ENCODE results near the gene LMNB1. TPM values are rescaled to one million over a fixed set of nuclear protein-coding genes. Genes with fewer than 3 reads are reported as not detected.
A peak's percentile ranks its signal among the peaks of the same experiment; 100 is the strongest.
"Not testable (repeated sequence)": the region's sequence is repeated elsewhere in the genome, so short reads cannot be mapped to it uniquely, and the experiment has no call there.

LMNB1 gene
- total RNA-seq, 1 experiment from 2014 or later = 49.8 TPM

GRCh38 chr5:126839407-126839806 is 62.5 kb downstream of the LMNB1 start:
- DNase-seq; H3K9me3 ChIP-seq (ENCODE audit: low read length); H3K4me1 ChIP-seq (ENCODE audit: low read length); H3K9ac ChIP-seq (ENCODE audit: low read length); H2AFZ ChIP-seq (ENCODE audit: low read length); H3K27me3 ChIP-seq (ENCODE audit: low read length); H3K9me2 ChIP-seq (replicated peaks; ENCODE audit: insufficient read depth, low read length); H3K4me2 ChIP-seq (ENCODE audit: low read depth, low read length, poor library complexity, severe bottlenecking); H3K4me3 ChIP-seq (ENCODE audit: low read length); H4K20me1 ChIP-seq (ENCODE audit: insufficient read depth, low read depth, low read length); H3K27ac ChIP-seq (ENCODE audit: low read length): not testable (repeated sequence)
- Histone ChIP-seq H3K79me2 (ENCODE audit: low read length) (peaks cover 14% of the 10 kb centered on the region), H3K36me3 (ENCODE audit: insufficient read depth, low read length) (peaks cover 19% of the 10 kb centered on the region)

DNA sequence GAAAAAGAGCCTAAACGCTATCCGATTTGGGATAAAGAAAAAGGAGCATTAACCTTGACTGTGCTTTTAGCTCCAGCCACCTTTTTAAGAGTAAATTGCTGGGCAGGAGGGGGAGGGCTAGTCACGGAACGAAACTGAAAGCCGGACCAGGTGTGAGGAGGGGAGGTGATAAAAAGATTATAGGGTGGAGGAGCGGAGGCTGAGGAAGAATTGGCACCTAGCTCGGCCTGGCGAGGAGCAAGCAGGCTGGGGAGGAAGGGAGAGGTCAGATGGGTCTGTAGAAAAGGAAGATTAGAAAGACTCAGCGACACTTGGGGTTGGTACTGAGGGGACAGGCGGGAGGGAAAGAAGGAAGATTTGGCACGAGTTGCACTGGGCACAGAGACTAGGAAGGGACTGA is 66.4 kb downstream of the LMNB1 start:
- H3K4me2 ChIP-seq (ENCODE audit: low read depth, low read length, poor library complexity, severe bottlenecking); H2AFZ ChIP-seq (ENCODE audit: low read length); H3K27me3 ChIP-seq (ENCODE audit: low read length); H3K4me3 ChIP-seq (ENCODE audit: low read length); DNase-seq; H3K9me3 ChIP-seq (ENCODE audit: low read length); H3K27ac ChIP-seq (ENCODE audit: low read length); H3K9ac ChIP-seq (ENCODE audit: low read length); H3K4me1 ChIP-seq (ENCODE audit: low read length); H4K20me1 ChIP-seq (ENCODE audit: insufficient read depth, low read depth, low read length); H3K79me2 ChIP-seq (ENCODE audit: low read length); H3K36me3 ChIP-seq (ENCODE audit: insufficient read depth, low read length); H3K9me2 ChIP-seq (replicated peaks; ENCODE audit: insufficient read depth, low read length): not testable (repeated sequence)

DNA sequence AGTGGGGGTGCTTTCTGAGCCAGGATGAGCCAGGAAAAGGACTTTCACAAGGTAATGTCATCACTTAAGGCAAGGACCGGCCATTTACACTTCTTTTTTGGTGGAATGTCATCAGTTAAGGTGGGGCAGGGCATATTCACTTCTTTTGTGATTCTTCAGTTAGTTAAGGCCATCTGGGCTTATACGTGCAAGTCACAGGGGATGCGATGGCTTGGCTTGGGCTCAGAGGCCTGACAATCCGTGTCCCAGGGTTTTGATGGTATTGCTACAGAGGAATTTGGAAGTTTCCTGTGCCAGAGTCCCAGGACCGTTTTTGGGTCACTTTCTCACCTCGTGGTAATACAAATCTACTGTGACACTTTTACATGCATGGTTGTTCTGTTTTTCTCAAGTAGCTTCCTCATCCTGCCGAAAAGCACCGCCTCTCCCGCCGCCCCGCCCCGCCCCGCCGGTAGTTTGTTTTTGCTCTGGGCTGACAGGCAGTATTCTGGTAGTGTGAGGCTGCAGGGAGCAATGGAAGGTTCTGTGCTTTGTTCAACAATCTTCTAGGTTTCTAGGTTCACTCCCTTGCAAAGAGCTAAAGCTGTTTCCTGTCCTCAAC is 68.6 kb downstream of the LMNB1 start:
- not testable (repeated sequence) for H3K9me2 ChIP-seq (replicated peaks; ENCODE audit: insufficient read depth, low read length); H2AFZ ChIP-seq (ENCODE audit: low read length); H3K27me3 ChIP-seq (ENCODE audit: low read length); H3K4me1 ChIP-seq (ENCODE audit: low read length); H3K36me3 ChIP-seq (ENCODE audit: insufficient read depth, low read length); H3K4me3 ChIP-seq (ENCODE audit: low read length); H3K9me3 ChIP-seq (ENCODE audit: low read length); H3K79me2 ChIP-seq (ENCODE audit: low read length); H4K20me1 ChIP-seq (ENCODE audit: insufficient read depth, low read depth, low read length)
- Histone ChIP-seq H3K9ac (ENCODE audit: low read length) (peak overlapping the region; percentile 9; the same call in 1 of the 2 replicates), H3K4me2 (ENCODE audit: low read depth, low read length, poor library complexity, severe bottlenecking) (peak overlapping the region; percentile 20), H3K27ac (ENCODE audit: low read length) (peak overlapping the region; percentile 50)
- DNase-seq = peak; percentile 77

DNA sequence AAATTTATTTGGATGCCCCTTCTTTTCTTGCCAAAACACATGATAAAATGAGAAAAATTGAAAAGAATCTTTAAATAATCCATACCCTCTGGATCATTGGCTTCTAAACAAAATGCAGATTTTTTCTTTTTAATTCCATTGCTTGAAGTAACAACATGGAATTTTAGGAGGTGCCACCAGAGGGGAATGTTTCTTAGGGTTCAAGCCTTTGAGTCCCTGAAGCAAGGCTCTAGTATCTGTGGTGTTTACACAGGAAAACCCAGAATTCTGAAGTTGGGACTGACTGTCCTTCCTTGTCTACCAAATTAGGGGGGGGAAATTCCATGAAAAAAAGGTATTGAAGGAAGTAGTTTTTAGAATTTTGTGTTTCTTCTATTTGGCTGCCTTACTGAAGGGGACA is 69.4 kb downstream of the LMNB1 start:
- no peaks in the 10 kb centered on the region for H3K27me3 ChIP-seq (ENCODE audit: low read length)
- H2AFZ ChIP-seq (ENCODE audit: low read length) = no peak overlapping the region
- H3K79me2 ChIP-seq (ENCODE audit: low read length) = 0 out of 2 replicates have a peak, but pooled peaks cover 3% of the 10 kb centered on the region
- no peaks in the 10 kb centered on the region for H4K20me1 ChIP-seq (ENCODE audit: insufficient read depth, low read depth, low read length)
- DNase-seq = no peak
- H3K36me3 ChIP-seq (ENCODE audit: insufficient read depth, low read length) = peaks cover 3% of the 10 kb centered on the region; the same call in 1 of the 2 replicates
- H3K27ac ChIP-seq (ENCODE audit: low read length) = peak overlapping the region; percentile 50; the same call in 1 of the 2 replicates
- no peak overlapping the region for H3K4me3 ChIP-seq (ENCODE audit: low read length)
- H3K9ac ChIP-seq (ENCODE audit: low read length) = no peak overlapping the region
- H3K4me2 ChIP-seq (ENCODE audit: low read depth, low read length, poor library complexity, severe bottlenecking) = no peak overlapping the region
- H3K9me3 ChIP-seq (ENCODE audit: low read length) = no peaks in the 10 kb centered on the region
- peaks cover 8% of the 10 kb centered on the region for H3K4me1 ChIP-seq (ENCODE audit: low read length)
- H3K9me2 ChIP-seq (replicated peaks; ENCODE audit: insufficient read depth, low read length) = no peaks in the 10 kb centered on the region

GRCh38 chr5:126846744-126847455 is 70.0 kb downstream of the LMNB1 start:
- Histone ChIP-seq H3K79me2 (ENCODE audit: low read length) (0 out of 2 replicates have a peak, but pooled peaks cover 3% of the 10 kb centered on the region), H3K36me3 (ENCODE audit: insufficient read depth, low read length) (peaks cover 6% of the 10 kb centered on the region; the same call in 1 of the 2 replicates), H3K27me3 (ENCODE audit: low read length) (no peaks in the 10 kb centered on the region), H3K27ac (ENCODE audit: low read length) (peak overlapping the region; percentile 50; the same call in 1 of the 2 replicates), H3K4me1 (ENCODE audit: low read length) (peaks cover 8% of the 10 kb centered on the region), H3K9me3 (ENCODE audit: low read length) (no peaks in the 10 kb centered on the region), H3K4me2 (ENCODE audit: low read depth, low read length, poor library complexity, severe bottlenecking) (no peak overlapping the region), H3K9ac (ENCODE audit: low read length) (no peak overlapping the region), H3K4me3 (ENCODE audit: low read length) (no peak overlapping the region), H2AFZ (ENCODE audit: low read length) (no peak overlapping the region), H3K9me2 (replicated peaks; ENCODE audit: insufficient read depth, low read length) (no peaks in the 10 kb centered on the region), H4K20me1 (ENCODE audit: insufficient read depth, low read depth, low read length) (no peaks in the 10 kb centered on the region)
- DNase-seq = no peak

DNA sequence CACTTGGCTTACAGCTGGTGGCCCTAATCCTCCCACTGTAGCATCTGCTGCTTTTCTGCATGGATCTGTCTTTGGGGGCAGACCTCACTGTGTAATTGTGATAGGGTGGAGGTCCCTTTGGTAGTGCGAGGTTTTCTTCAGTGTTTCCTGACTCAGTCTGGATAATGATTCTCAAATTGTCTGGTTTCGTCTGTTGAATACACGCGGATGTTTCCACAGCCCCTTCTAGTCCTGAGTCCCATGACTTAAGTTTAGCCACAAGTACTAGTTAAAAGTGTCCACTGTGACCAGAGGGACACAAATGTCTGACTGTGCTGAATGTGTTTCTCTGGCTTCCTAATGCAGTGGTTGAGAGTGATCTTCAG is 70.5 kb downstream of the LMNB1 start:
- no peak overlapping the region for H3K9ac ChIP-seq (ENCODE audit: low read length)
- H3K79me2 ChIP-seq (ENCODE audit: low read length) = 0 out of 2 replicates have a peak, but pooled peaks cover 3% of the 10 kb centered on the region
- H3K9me2 ChIP-seq (replicated peaks; ENCODE audit: insufficient read depth, low read length) = no peaks in the 10 kb centered on the region
- no peak overlapping the region for H3K4me2 ChIP-seq (ENCODE audit: low read depth, low read length, poor library complexity, severe bottlenecking)
- no peaks in the 10 kb centered on the region for H4K20me1 ChIP-seq (ENCODE audit: insufficient read depth, low read depth, low read length)
- peaks cover 6% of the 10 kb centered on the region; the same call in 1 of the 2 replicates for H3K36me3 ChIP-seq (ENCODE audit: insufficient read depth, low read length)
- H3K9me3 ChIP-seq (ENCODE audit: low read length) = no peaks in the 10 kb centered on the region
- H3K27ac ChIP-seq (ENCODE audit: low read length) = no peak overlapping the region
- H3K4me3 ChIP-seq (ENCODE audit: low read length) = no peak overlapping the region
- no peaks in the 10 kb centered on the region for H3K27me3 ChIP-seq (ENCODE audit: low read length)
- no peak overlapping the region for H2AFZ ChIP-seq (ENCODE audit: low read length)
- DNase-seq = no peak
- peaks cover 8% of the 10 kb centered on the region for H3K4me1 ChIP-seq (ENCODE audit: low read length)

DNA sequence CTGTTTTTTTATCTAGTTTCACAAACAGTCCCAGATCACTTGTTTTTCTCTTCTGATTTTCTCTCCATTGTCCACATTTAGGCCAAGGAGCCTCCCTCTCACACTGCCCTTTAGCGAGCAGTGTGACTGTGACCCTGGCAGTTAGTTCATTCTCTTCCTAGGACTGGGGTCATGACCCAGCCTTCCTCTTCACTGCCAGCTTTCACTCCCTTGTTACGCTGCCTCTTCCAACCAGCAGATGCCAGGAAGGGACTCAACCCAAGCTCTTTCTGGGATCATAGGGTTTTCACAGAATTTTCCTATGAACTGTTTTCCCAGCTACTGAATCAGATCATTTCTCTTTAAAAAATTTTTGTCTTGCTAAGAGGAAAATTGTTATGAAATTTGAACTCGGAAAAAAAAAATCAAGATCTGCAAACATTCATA is 70.9 kb downstream of the LMNB1 start:
- no peak overlapping the region for H3K4me2 ChIP-seq (ENCODE audit: low read depth, low read length, poor library complexity, severe bottlenecking)
- no peak overlapping the region for H3K9ac ChIP-seq (ENCODE audit: low read length)
- no peaks in the 10 kb centered on the region for H3K27me3 ChIP-seq (ENCODE audit: low read length)
- no peak overlapping the region for H3K4me3 ChIP-seq (ENCODE audit: low read length)
- H3K4me1 ChIP-seq (ENCODE audit: low read length) = peaks cover 8% of the 10 kb centered on the region
- peaks cover 6% of the 10 kb centered on the region; the same call in 1 of the 2 replicates for H3K36me3 ChIP-seq (ENCODE audit: insufficient read depth, low read length)
- no peaks in the 10 kb centered on the region for H3K9me2 ChIP-seq (replicated peaks; ENCODE audit: insufficient read depth, low read length)
- H3K27ac ChIP-seq (ENCODE audit: low read length) = no peak overlapping the region
- H3K79me2 ChIP-seq (ENCODE audit: low read length) = 0 out of 2 replicates have a peak, but pooled peaks cover 3% of the 10 kb centered on the region
- H2AFZ ChIP-seq (ENCODE audit: low read length) = no peak overlapping the region
- no peak for DNase-seq
- H4K20me1 ChIP-seq (ENCODE audit: insufficient read depth, low read depth, low read length) = no peaks in the 10 kb centered on the region
- H3K9me3 ChIP-seq (ENCODE audit: low read length) = no peaks in the 10 kb centered on the region

DNA sequence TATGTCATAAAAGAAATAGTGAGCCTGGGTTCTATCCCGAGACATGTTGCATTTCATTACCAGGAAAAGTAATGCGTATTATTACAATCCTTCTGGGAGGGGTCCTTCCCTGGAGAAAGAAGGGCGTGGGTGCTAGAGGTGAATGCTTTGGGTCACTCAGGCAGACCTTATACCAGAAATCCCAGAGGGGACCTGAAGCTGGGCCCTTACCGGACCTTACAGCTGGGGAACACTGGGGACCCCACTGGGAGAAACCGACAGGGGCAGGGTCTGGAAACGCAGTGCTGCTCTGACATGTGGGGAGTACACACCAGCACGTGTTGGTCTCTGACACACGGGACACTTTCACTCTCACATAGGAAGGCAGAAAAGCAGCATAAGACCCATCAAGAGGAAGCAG is 71.3 kb downstream of the LMNB1 start:
- Histone ChIP-seq H3K27me3 (ENCODE audit: low read length) (no peaks in the 10 kb centered on the region), H3K4me3 (ENCODE audit: low read length) (no peak overlapping the region), H3K9me3 (ENCODE audit: low read length) (no peaks in the 10 kb centered on the region), H3K4me1 (ENCODE audit: low read length) (peaks cover 8% of the 10 kb centered on the region), H3K36me3 (ENCODE audit: insufficient read depth, low read length) (peaks cover 6% of the 10 kb centered on the region; the same call in 1 of the 2 replicates), H3K79me2 (ENCODE audit: low read length) (0 out of 2 replicates have a peak, but pooled peaks cover 3% of the 10 kb centered on the region), H4K20me1 (ENCODE audit: insufficient read depth, low read depth, low read length) (no peaks in the 10 kb centered on the region), H3K27ac (ENCODE audit: low read length) (no peak overlapping the region), H3K9ac (ENCODE audit: low read length) (no peak overlapping the region), H2AFZ (ENCODE audit: low read length) (no peak overlapping the region), H3K4me2 (ENCODE audit: low read depth, low read length, poor library complexity, severe bottlenecking) (no peak overlapping the region), H3K9me2 (replicated peaks; ENCODE audit: insufficient read depth, low read length) (no peaks in the 10 kb centered on the region)
- no peak for DNase-seq

All from Karpas-422 (cell line).